Astrocyte (in vitro differentiated cells and primary cell): ENCODE data around the gene POLE. TPM values are rescaled to one million over a fixed set of nuclear protein-coding genes. Genes with fewer than 3 reads are reported as not detected.

Experiments used
- DNase-seq: peaks from one replicate; pipeline ENCODE4 v3.0.0-alpha.2; 2010; ENCODE audit warnings: low read depth
- FAIRE-seq: peaks from 2 replicates; lab custom pipeline; 2011; peaks lifted over from hg19 to GRCh38; lab: Jason Lieb, UNC
- H2AFZ ChIP-seq: 2 replicates; pipeline ENCODE4 v1.6.0; 2012; ENCODE audit warnings: low read depth, low read length, inconsistent platforms
- H3K27ac ChIP-seq: 2 replicates; pipeline ENCODE4 v1.5.1; 2011; ENCODE audit warnings: low read depth, low read length, inconsistent platforms
- H3K27me3 ChIP-seq: 2 replicates; pipeline ENCODE4 v1.6.0; 2011; ENCODE audit warnings: low read length, inconsistent platforms; ENCODE audit not compliant: insufficient read depth
- H3K36me3 ChIP-seq: 2 replicates; pipeline ENCODE4 v1.5.1; 2011; ENCODE audit warnings: low read length, inconsistent platforms; ENCODE audit not compliant: insufficient read depth
- H3K4me1 ChIP-seq: 2 replicates; pipeline ENCODE4 v1.5.1; 2011; ENCODE audit warnings: low read length, inconsistent platforms; ENCODE audit not compliant: insufficient read depth
- H3K4me2 ChIP-seq: 2 replicates; pipeline ENCODE4 v1.6.0; 2012; ENCODE audit warnings: low read length, inconsistent platforms
- H3K4me3 ChIP-seq: 2 replicates; pipeline ENCODE4 v1.5.1; 2011; ENCODE audit warnings: low read depth, mild to moderate bottlenecking, low read length, inconsistent platforms; ENCODE audit not compliant: insufficient read depth
- H3K79me2 ChIP-seq: 2 replicates; pipeline ENCODE4 v1.6.0; 2012; ENCODE audit warnings: mild to moderate bottlenecking, low read length, inconsistent platforms; ENCODE audit not compliant: insufficient read depth
- H3K9ac ChIP-seq: 2 replicates; pipeline ENCODE4 v1.6.0; 2012; ENCODE audit warnings: mild to moderate bottlenecking, low read length, inconsistent platforms
- H3K9me3 ChIP-seq: 2 replicates; pipeline ENCODE4 v1.5.1; 2012; ENCODE audit warnings: low read depth, mild to moderate bottlenecking, low read length, inconsistent platforms; ENCODE audit not compliant: insufficient read depth
- H4K20me1 ChIP-seq: 2 replicates; pipeline ENCODE4 v1.6.0; 2012; ENCODE audit warnings: low read length, inconsistent platforms; ENCODE audit not compliant: insufficient read depth
- H3K27ac Mint-ChIP-seq: one replicate; pipeline ENCODE4 v1.8.0; 2021; ENCODE audit warnings: mild to moderate bottlenecking, mixed read lengths; ENCODE audit not compliant: unreplicated experiment
- H3K27me3 Mint-ChIP-seq: one replicate; pipeline ENCODE4 v1.8.0; 2021; ENCODE audit warnings: low read depth, mixed read lengths; ENCODE audit not compliant: unreplicated experiment
- H3K36me3 Mint-ChIP-seq: one replicate; pipeline ENCODE4 v1.8.0; 2021; ENCODE audit warnings: low read depth, mixed read lengths; ENCODE audit not compliant: unreplicated experiment
- H3K4me1 Mint-ChIP-seq: one replicate; pipeline ENCODE4 v1.8.0; 2021; ENCODE audit warnings: low read depth, mixed read lengths; ENCODE audit not compliant: unreplicated experiment
- H3K4me3 Mint-ChIP-seq: one replicate; pipeline ENCODE4 v1.8.0; 2021; ENCODE audit warnings: mild to moderate bottlenecking, moderate library complexity, mixed read lengths; ENCODE audit not compliant: unreplicated experiment
- H3K9me3 Mint-ChIP-seq: one replicate; pipeline ENCODE4 v1.8.0; 2021; ENCODE audit warnings: mild to moderate bottlenecking, mixed read lengths; ENCODE audit not compliant: unreplicated experiment
- EZH2 ChIP-seq: IDR thresholded peaks from 2 replicates; pipeline ENCODE4 v1.6.1; 2012; ENCODE audit warnings: mild to moderate bottlenecking, low read length, inconsistent platforms; ENCODE audit not compliant: insufficient read depth
- total RNA-seq: library from RNA; stranded (reverse); gene quantifications from 2 replicates; pipeline ENCODE4 v1.2.1, GENCODE V29; 2021
- TF ChIP-seq, protein P1 (sequence below): IDR thresholded peaks from 2 replicates; pipeline ENCODE4 v1.5.1; 2011; ENCODE audit warnings: low read depth, mild to moderate bottlenecking, inconsistent platforms, low read length, moderate library complexity; ENCODE audit not compliant: insufficient read depth

POLE gene
- total RNA-seq, 1 donor from 2014 or later = 15.4 TPM

DNA sequence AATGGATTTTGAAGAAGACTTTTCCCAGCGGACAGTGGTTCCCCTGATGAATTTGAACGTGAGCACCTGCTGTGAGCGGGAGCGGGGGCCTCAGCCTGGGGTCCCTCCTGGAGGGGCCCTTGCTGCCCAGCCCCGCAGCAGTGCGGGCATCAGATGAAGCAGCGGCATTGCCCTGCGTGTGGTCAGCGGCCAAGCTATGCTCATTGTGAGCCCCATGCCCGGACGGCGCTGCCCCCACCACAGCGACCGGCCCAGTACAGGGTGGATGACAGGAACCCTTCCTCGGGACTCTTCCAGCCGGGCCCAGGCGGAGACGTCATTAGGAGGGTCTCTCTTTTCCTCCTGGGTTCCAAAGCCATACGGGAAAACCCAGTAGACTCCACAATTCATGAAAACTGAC lies 80.2 kb downstream of the POLE start:
- Histone ChIP-seq H3K79me2 (no peaks in the 10 kb centered on the region), H2AFZ (no peak overlapping the region), H3K4me3 (no peak overlapping the region), H3K4me2 (no peak overlapping the region), H3K27ac (no peak overlapping the region), H3K9me3 (peaks cover 7% of the 10 kb centered on the region), H4K20me1 (no peaks in the 10 kb centered on the region), H3K36me3 (no peaks in the 10 kb centered on the region), H3K27me3 (peaks cover 50% of the 10 kb centered on the region), H3K9ac (no peak overlapping the region), H3K4me1 (peaks cover 4% of the 10 kb centered on the region)
- DNase-seq (no peak), FAIRE-seq (no peak)
- H3K27ac Mint-ChIP-seq = no peak overlapping the region
- no peaks in the 10 kb centered on the region for H3K36me3 Mint-ChIP-seq
- TF ChIP-seq, protein P1, sequence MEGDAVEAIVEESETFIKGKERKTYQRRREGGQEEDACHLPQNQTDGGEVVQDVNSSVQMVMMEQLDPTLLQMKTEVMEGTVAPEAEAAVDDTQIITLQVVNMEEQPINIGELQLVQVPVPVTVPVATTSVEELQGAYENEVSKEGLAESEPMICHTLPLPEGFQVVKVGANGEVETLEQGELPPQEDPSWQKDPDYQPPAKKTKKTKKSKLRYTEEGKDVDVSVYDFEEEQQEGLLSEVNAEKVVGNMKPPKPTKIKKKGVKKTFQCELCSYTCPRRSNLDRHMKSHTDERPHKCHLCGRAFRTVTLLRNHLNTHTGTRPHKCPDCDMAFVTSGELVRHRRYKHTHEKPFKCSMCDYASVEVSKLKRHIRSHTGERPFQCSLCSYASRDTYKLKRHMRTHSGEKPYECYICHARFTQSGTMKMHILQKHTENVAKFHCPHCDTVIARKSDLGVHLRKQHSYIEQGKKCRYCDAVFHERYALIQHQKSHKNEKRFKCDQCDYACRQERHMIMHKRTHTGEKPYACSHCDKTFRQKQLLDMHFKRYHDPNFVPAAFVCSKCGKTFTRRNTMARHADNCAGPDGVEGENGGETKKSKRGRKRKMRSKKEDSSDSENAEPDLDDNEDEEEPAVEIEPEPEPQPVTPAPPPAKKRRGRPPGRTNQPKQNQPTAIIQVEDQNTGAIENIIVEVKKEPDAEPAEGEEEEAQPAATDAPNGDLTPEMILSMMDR = no peak
- TF ChIP-seq EZH2 = no peak
- H3K4me1 Mint-ChIP-seq = peaks cover 7% of the 10 kb centered on the region
- H3K27me3 Mint-ChIP-seq = peaks cover 56% of the 10 kb centered on the region
- H3K4me3 Mint-ChIP-seq = no peak overlapping the region
- H3K9me3 Mint-ChIP-seq = peaks cover 7% of the 10 kb centered on the region

DNA sequence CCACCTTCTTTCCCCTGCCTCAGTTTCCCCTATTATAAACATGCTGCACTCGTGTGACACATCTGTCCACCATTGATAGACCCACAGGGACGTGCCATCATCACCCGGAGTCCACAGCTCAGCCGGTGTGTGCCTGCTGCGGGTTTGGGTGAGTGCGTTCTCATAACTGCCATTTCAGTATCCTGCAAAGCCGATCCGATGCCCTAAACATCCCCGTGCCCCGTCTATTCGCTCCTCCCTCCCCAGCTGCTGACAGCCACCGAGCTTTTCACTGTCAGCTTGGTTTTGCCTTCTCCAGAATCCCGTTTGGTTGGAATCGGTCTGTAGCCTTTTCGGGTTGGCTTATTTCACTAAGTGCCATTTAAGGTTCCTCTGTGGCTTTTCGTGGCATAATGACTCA lies 80.7 kb downstream of the POLE start:
- H3K27ac ChIP-seq = no peak overlapping the region
- no peak overlapping the region for H3K4me3 ChIP-seq
- Mint-ChIP-seq H3K4me3 (no peak overlapping the region), H3K9me3 (peaks cover 3% of the 10 kb centered on the region), H3K27ac (no peak overlapping the region), H3K27me3 (peaks cover 55% of the 10 kb centered on the region), H3K4me1 (peaks cover 7% of the 10 kb centered on the region), H3K36me3 (no peaks in the 10 kb centered on the region)
- no peaks in the 10 kb centered on the region for H4K20me1 ChIP-seq
- H3K4me2 ChIP-seq = no peak overlapping the region
- H3K4me1 ChIP-seq = peaks cover 4% of the 10 kb centered on the region
- no peaks in the 10 kb centered on the region for H3K36me3 ChIP-seq
- H3K9me3 ChIP-seq = peaks cover 3% of the 10 kb centered on the region
- TF ChIP-seq, protein P1 = no peak
- TF ChIP-seq EZH2 = no peak
- peaks cover 51% of the 10 kb centered on the region for H3K27me3 ChIP-seq
- no peaks in the 10 kb centered on the region for H3K79me2 ChIP-seq
- DNase-seq (no peak), FAIRE-seq (no peak)
- no peak overlapping the region for H3K9ac ChIP-seq
- H2AFZ ChIP-seq = no peak overlapping the region

DNA sequence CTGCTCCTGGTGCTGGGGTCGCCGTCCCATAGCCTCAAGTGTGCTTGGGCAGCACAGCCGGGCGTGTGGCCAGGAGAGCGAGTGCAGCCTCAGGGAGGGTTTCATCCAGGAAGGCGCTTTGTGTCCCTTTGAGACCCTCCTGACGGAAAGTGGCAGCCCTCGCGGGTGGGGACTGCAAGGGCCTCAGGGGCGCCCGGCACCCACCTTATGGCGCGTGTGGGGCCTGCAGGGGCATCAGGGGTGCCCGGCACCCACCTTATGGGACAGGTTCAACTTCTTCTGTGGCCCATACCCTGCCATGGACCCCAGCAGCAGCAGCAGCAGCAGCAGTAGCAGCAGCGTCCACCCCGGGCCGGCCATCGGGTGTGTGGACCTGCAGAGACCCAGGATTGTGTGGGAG lies 81.2 kb downstream of the POLE start:
- Histone ChIP-seq H3K9ac (no peak overlapping the region), H3K79me2 (no peaks in the 10 kb centered on the region), H3K9me3 (no peaks in the 10 kb centered on the region), H3K4me2 (no peak overlapping the region), H3K36me3 (no peaks in the 10 kb centered on the region), H2AFZ (no peak overlapping the region), H3K27ac (no peak overlapping the region), H3K27me3 (peaks cover 51% of the 10 kb centered on the region), H3K4me1 (peaks cover 4% of the 10 kb centered on the region), H3K4me3 (no peak overlapping the region), H4K20me1 (no peaks in the 10 kb centered on the region)
- Mint-ChIP-seq H3K36me3 (no peaks in the 10 kb centered on the region), H3K9me3 (no peaks in the 10 kb centered on the region), H3K4me3 (no peak overlapping the region), H3K27ac (no peak overlapping the region), H3K27me3 (peaks cover 52% of the 10 kb centered on the region), H3K4me1 (peaks cover 7% of the 10 kb centered on the region)
- no peak for TF ChIP-seq EZH2
- DNase-seq = no peak
- no peak for FAIRE-seq
